Left colon (tissue), 2 donors: ENCODE results near the gene YEATS2. TPM values are rescaled to one million over a fixed set of nuclear protein-coding genes. Genes with fewer than 3 reads are reported as not detected.

ENCODE experiments used
- ATAC-seq: fragments of 200-7000 bp; cut with Tn5 transposase; one replicate; pipeline ENCODE4 v1.9.1; 2020; ENCODE audit warnings: mild to moderate bottlenecking, moderate library complexity
- DNase-seq, 2 donors: peaks; one replicate each; pipeline ENCODE4 v3.0.0-alpha.2; 2020
- intact Hi-C, 2 donors: fragments of 100-400 bp; cut with DNase I in 1 of 2; cut with micrococcal nuclease in 1 of 2; formaldehyde crosslinking; loops; one replicate each; pipeline versions ENCODE4 v1.11.2 to v1.14.0; 2022; cut with DNase I, micrococcal nuclease
- total RNA-seq, 2 donors: library from RNA; stranded (reverse); fragmentation: NEBNext Ultra II Directional; extraction: Animal tissue kit (Norgen Biotek cat#: 25700); gene quantifications; one replicate each; pipeline ENCODE4 v1.2.1, GENCODE V29; 2021
- donor health status: DM: no; HTN: no; CAD: no.
- donor health status: DM: yes; HTN: yes; CAD: no.

The YEATS2 gene
- total RNA-seq, 2 donors from 2014 or later = 14.1 to 15.0 TPM

GRCh38 chr3:183823963-183824362 lies 126.4 kb downstream of the YEATS2 start:
- ATAC-seq = no peak
- intact Hi-C loops = no loop called here
- no peak for DNase-seq

- ATAC-seq (peak; percentile 64), DNase-seq (peak in 1 of 2 donors; percentile 29)
- intact Hi-C loops = no loop called here
These were observed 127.3 kb downstream of the YEATS2 start for GRCh38 chr3:183824761-183825455.

GRCh38 chr3:183825456-183826161 lies 128.0 kb downstream of the YEATS2 start, which contains the start of gene MAP6D1:
MAP6D1 (minus strand) TSS chr3:183825577; CDS start chr3:183825547, 30 bp downstream.
- intact Hi-C loops = no loop called here
- ATAC-seq (peak; percentile 70), DNase-seq (peak in 1 of 2 donors; percentile 38)

GRCh38 chr3:183826448-183827250 lies 129.1 kb downstream of the YEATS2 start:
- intact Hi-C loops = no loop called here
- no peak for DNase-seq
- ATAC-seq = peak; percentile 21

GRCh38 chr3:183827809-183828537 lies 130.4 kb downstream of the YEATS2 start:
- intact Hi-C loops = no loop called here
- DNase-seq = no peak
- ATAC-seq = no peak

- DNase-seq (no peak), ATAC-seq (no peak)
- intact Hi-C loops = no loop called here
These were observed 130.9 kb downstream of the YEATS2 start for GRCh38 chr3:183828538-183828870.

- no peak for ATAC-seq
These were observed 131.9 kb downstream of the YEATS2 start for GRCh38 chr3:183829466-183829865.

GRCh38 chr3:183830187-183830586 lies 132.6 kb downstream of the YEATS2 start:
- intact Hi-C loops = no loop called here
- DNase-seq (no peak), ATAC-seq (no peak)

More at GRCh38 chr3:183829466-183829865, 131.9 kb downstream of the YEATS2 start:
- intact Hi-C loops = no loop called here
- DNase-seq = no peak

- DNase-seq (no peak), ATAC-seq (no peak)
- intact Hi-C loops = no loop called here
These were observed 135.9 kb downstream of the YEATS2 start for GRCh38 chr3:183833516-183833915.

GRCh38 chr3:183837390-183837789 lies 139.8 kb downstream of the YEATS2 start:
- intact Hi-C loops = no loop called here
- no peak for ATAC-seq
- no peak for DNase-seq

GRCh38 chr3:183837894-183838293 lies 140.3 kb downstream of the YEATS2 start:
- DNase-seq = no peak
- intact Hi-C loops = no loop called here
- no peak for ATAC-seq

GRCh38 chr3:183839751-183840150 lies 142.2 kb downstream of the YEATS2 start:
- DNase-seq = no peak
- ATAC-seq = no peak
- intact Hi-C loops = no loop called here

GRCh38 chr3:183844606-183845005 lies 147.0 kb downstream of the YEATS2 start:
- no peak for ATAC-seq
- intact Hi-C loops = no loop called here
- DNase-seq = no peak

GRCh38 chr3:183845090-183845489 lies 147.5 kb downstream of the YEATS2 start:
- intact Hi-C loops = no loop called here
- no peak for DNase-seq
- no peak for ATAC-seq

GRCh38 chr3:183845608-183846288 lies 148.2 kb downstream of the YEATS2 start:
- no peak for ATAC-seq
- no peak for DNase-seq

GRCh38 chr3:183854318-183855035 lies 156.9 kb downstream of the YEATS2 start:
- ATAC-seq = no peak
- DNase-seq = no peak
- intact Hi-C loops = no loop called here

More at GRCh38 chr3:183845608-183846288, 148.2 kb downstream of the YEATS2 start:
- intact Hi-C loops = no loop called here

- DNase-seq (no peak), ATAC-seq (no peak)
- intact Hi-C loops = no loop called here
These were observed 160.3 kb downstream of the YEATS2 start for GRCh38 chr3:183857863-183858262.
